H9 (cell line): ENCODE results near the gene USP6NL. TPM values are rescaled to one million over a fixed set of nuclear protein-coding genes. Genes with fewer than 3 reads are reported as not detected.
A peak's percentile ranks its signal among the peaks of the same experiment; 100 is the strongest.

Experiments used
- DNase-seq: peaks from one replicate; pipeline ENCODE4 v3.0.0-alpha.2; 2017
- H2AFZ ChIP-seq: one replicate; pipeline ENCODE4 v1.6.1; 2013; ENCODE audit warnings: mild to moderate bottlenecking, low read length, control low read depth, moderate library complexity
- H2AK5ac ChIP-seq: 2 replicates; pipeline ENCODE4 v1.6.1; 2013; ENCODE audit warnings: low read length, control low read depth, mixed read lengths; ENCODE audit not compliant: insufficient read length
- H2BK120ac ChIP-seq: one replicate; pipeline ENCODE4 v1.6.1; 2013; ENCODE audit warnings: low read depth, mild to moderate bottlenecking, low read length, control low read depth, inconsistent platforms; ENCODE audit not compliant: poor library complexity, severe bottlenecking
- H2BK12ac ChIP-seq: 2 replicates; pipeline ENCODE4 v1.6.1; 2013; ENCODE audit warnings: low read length, control low read depth, mixed read lengths, low read depth; ENCODE audit not compliant: insufficient read length
- H2BK15ac ChIP-seq: 2 replicates; pipeline ENCODE4 v1.6.1; 2013; ENCODE audit warnings: low read depth, low read length, control low read depth
- H2BK20ac ChIP-seq: one replicate; pipeline ENCODE4 v1.6.1; 2013; ENCODE audit warnings: low read depth, mild to moderate bottlenecking, low read length, control low read depth, inconsistent platforms; ENCODE audit not compliant: poor library complexity, severe bottlenecking
- H2BK5ac ChIP-seq: 2 replicates; pipeline ENCODE4 v1.6.1; 2013; ENCODE audit warnings: low read length, control low read depth, mixed read lengths; ENCODE audit not compliant: insufficient read length
- H3K14ac ChIP-seq: 2 replicates; pipeline ENCODE4 v1.6.1; 2013; ENCODE audit warnings: low read length, control low read depth; ENCODE audit not compliant: insufficient read depth
- H3K18ac ChIP-seq: 2 replicates; pipeline ENCODE4 v1.6.1; 2013; ENCODE audit warnings: low read depth, mild to moderate bottlenecking, mixed read lengths, low read length, control low read depth; ENCODE audit not compliant: insufficient read length
- H3K23ac ChIP-seq: 2 replicates; pipeline ENCODE4 v1.6.1; 2013; ENCODE audit warnings: low read length, control low read depth, mixed read lengths, low read depth; ENCODE audit not compliant: insufficient read length
- H3K23me2 ChIP-seq: 2 replicates; pipeline ENCODE4 v1.6.1; 2013; ENCODE audit warnings: low read depth, mild to moderate bottlenecking, mixed read lengths, low read length, control low read depth; ENCODE audit not compliant: insufficient read length, poor library complexity, severe bottlenecking
- H3K27ac ChIP-seq: 2 replicates; pipeline ENCODE4 v1.5.1; 2013; ENCODE audit warnings: low read length, control low read depth, mixed read lengths, low read depth; ENCODE audit not compliant: insufficient read length
- H3K27me3 ChIP-seq: 2 replicates; pipeline ENCODE4 v1.6.1; 2013; ENCODE audit warnings: low read length, control low read depth, inconsistent platforms; ENCODE audit not compliant: insufficient read depth
- H3K4ac ChIP-seq: 2 replicates; pipeline ENCODE4 v1.6.1; 2013; ENCODE audit warnings: low read depth, mild to moderate bottlenecking, control low read depth, inconsistent platforms, low read length, moderate library complexity
- H3K4me1 ChIP-seq: 2 replicates; pipeline ENCODE4 v1.6.1; 2013; ENCODE audit warnings: low read length, control low read depth, inconsistent platforms; ENCODE audit not compliant: insufficient read depth
- H3K4me2 ChIP-seq: 2 replicates; pipeline ENCODE4 v1.6.1; 2013; ENCODE audit warnings: low read length, control low read depth, mixed read lengths; ENCODE audit not compliant: insufficient read length, insufficient read depth
- H3K56ac ChIP-seq: 2 replicates; pipeline ENCODE4 v1.6.1; 2013; ENCODE audit warnings: low read depth, mild to moderate bottlenecking, mixed read lengths, low read length, control low read depth; ENCODE audit not compliant: insufficient read length
- H3K79me1 ChIP-seq: 2 replicates; pipeline ENCODE4 v1.6.1; 2013; ENCODE audit warnings: low read depth, mild to moderate bottlenecking, moderate library complexity, low read length, control low read depth, inconsistent platforms; ENCODE audit not compliant: insufficient read depth, poor library complexity, severe bottlenecking
- H3K79me2 ChIP-seq: 2 replicates; pipeline ENCODE4 v1.6.1; 2013; ENCODE audit warnings: low read length, control low read depth, inconsistent platforms; ENCODE audit not compliant: insufficient read depth
- H3K9ac ChIP-seq: 2 replicates; pipeline ENCODE4 v1.6.1; 2013; ENCODE audit warnings: low read length, control low read depth, mixed read lengths; ENCODE audit not compliant: insufficient read length; ENCODE audit errors: extremely low read depth
- H3K9me3 ChIP-seq: one replicate; pipeline ENCODE4 v1.6.1; 2013; ENCODE audit warnings: low read depth, low read length, inconsistent platforms; ENCODE audit not compliant: control insufficient read depth
- H3T11ph ChIP-seq: one replicate; pipeline ENCODE4 v1.6.1; 2013; ENCODE audit warnings: mild to moderate bottlenecking, low read length, control low read depth, inconsistent platforms
- H4K20me1 ChIP-seq: one replicate; pipeline ENCODE4 v1.6.1; 2013; ENCODE audit not compliant: control insufficient read depth, insufficient read length, insufficient read depth
- H4K5ac ChIP-seq: 2 replicates; pipeline ENCODE4 v1.6.1; 2013; ENCODE audit warnings: low read depth, mild to moderate bottlenecking, mixed read lengths, low read length, control low read depth; ENCODE audit not compliant: insufficient read length
- H4K8ac ChIP-seq: replicated peaks from 2 replicates; pipeline ENCODE4 v1.6.1; 2013; ENCODE audit warnings: low read length, control low read depth, mixed read lengths, low read depth; ENCODE audit not compliant: insufficient read length
- H4K91ac ChIP-seq: 2 replicates; pipeline ENCODE4 v1.6.1; 2013; ENCODE audit warnings: low read depth, mild to moderate bottlenecking, moderate library complexity, mixed read lengths, low read length, control low read depth; ENCODE audit not compliant: insufficient read length
- H3K27ac Mint-ChIP-seq, 3 experiments: 2 replicates in 2 of 3; 3 replicates in 1 of 3; pipeline ENCODE4 v1.8.0; 2020 to 2021; ENCODE audit warnings: mixed read lengths in 3 of 3, mild to moderate bottlenecking in 1 of 3, moderate library complexity in 1 of 3
- H3K27me3 Mint-ChIP-seq: 2 replicates; pipeline ENCODE4 v1.8.0; 2021; ENCODE audit warnings: low read depth, mild to moderate bottlenecking, moderate library complexity, mixed read lengths
- H3K36me3 Mint-ChIP-seq, 3 experiments: 2 replicates in 2 of 3; 3 replicates in 1 of 3; pipeline ENCODE4 v1.8.0; 2020 to 2021; ENCODE audit warnings: low read depth in 3 of 3, mixed read lengths in 3 of 3; ENCODE audit not compliant: insufficient read depth in 1 of 3
- H3K4me1 Mint-ChIP-seq, 2 experiments: 2 replicates each; pipeline ENCODE4 v1.8.0; 2020; ENCODE audit warnings: mixed read lengths in 2 of 2
- H3K4me3 Mint-ChIP-seq, 2 experiments: 2 replicates in 1 of 2; 3 replicates in 1 of 2; pipeline ENCODE4 v1.8.0; 2020 to 2021; ENCODE audit warnings: mild to moderate bottlenecking in 2 of 2, mixed read lengths in 2 of 2, moderate library complexity in 1 of 2
- H3K9me3 Mint-ChIP-seq, 2 experiments: 2 replicates in 1 of 2; 3 replicates in 1 of 2; pipeline ENCODE4 v1.8.0; 2020; ENCODE audit warnings: mild to moderate bottlenecking in 2 of 2, mixed read lengths in 2 of 2, moderate library complexity in 1 of 2
- WGBS: extraction: QIAGEN DNeasy Blood & Tissue Kit; methylation state at CpG from one replicate; pipeline ENCODE4 v1.1.7; 2013; ENCODE audit warnings: missing lambda C conversion rate, low lambda C conversion rate, mixed read lengths; ENCODE audit not compliant: insufficient read length; ENCODE audit errors: extremely low coverage; 5-methylcytosine and 5-hydroxymethylcytosine counted together
- total RNA-seq: library from RNA; stranded (reverse); gene quantifications from 2 replicates; pipeline ENCODE4 v1.2.1, GENCODE V29; 2021
- TF ChIP-seq, protein P1 (sequence below): fragments of 200-600 bp; sonication (generic); conservative IDR thresholded peaks from 3 replicates; pipeline ENCODE4 v1.8.0; 2021; ENCODE audit warnings: antibody characterized with exemption, mild to moderate bottlenecking

USP6NL gene
- total RNA-seq, 1 experiment from 2014 or later = 28.3 TPM

DNA sequence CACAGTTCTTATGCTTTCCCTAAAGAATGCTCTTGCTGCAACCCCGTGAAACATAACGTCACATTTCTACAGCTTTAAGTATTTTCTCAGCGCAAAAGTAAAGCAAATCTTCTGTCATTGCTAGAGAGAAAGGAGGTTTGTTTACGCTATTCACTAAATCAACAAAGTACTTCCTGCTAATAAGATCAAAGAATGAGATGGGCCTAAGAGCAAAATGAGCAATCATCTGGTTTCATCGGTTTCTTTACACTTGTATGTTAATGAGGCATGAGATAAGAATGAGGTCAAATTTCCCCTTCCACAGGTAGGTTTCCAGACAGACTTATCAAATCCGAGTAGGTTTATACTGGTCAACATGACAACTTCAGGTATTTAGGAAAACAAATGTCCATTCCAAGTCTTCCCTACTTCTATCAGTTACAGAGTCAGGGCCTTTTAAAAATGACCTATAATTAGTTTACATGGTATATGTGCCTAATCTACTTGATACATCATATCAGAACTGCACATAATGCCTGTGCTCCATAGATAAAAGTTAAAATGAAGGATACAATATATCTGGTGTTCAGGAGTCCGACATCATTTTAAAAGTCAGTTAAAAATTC is 8.4 kb downstream of the USP6NL start:
- no peak overlapping the region for H3K14ac ChIP-seq
- peaks cover 4% of the 10 kb centered on the region; the same call in 1 of the 2 replicates for H3K4me1 ChIP-seq
- H3K56ac ChIP-seq = no peak overlapping the region
- H3K9me3 Mint-ChIP-seq = no peaks in the 10 kb centered on the region
- H2BK20ac ChIP-seq = no peak overlapping the region
- TF ChIP-seq, protein P1, sequence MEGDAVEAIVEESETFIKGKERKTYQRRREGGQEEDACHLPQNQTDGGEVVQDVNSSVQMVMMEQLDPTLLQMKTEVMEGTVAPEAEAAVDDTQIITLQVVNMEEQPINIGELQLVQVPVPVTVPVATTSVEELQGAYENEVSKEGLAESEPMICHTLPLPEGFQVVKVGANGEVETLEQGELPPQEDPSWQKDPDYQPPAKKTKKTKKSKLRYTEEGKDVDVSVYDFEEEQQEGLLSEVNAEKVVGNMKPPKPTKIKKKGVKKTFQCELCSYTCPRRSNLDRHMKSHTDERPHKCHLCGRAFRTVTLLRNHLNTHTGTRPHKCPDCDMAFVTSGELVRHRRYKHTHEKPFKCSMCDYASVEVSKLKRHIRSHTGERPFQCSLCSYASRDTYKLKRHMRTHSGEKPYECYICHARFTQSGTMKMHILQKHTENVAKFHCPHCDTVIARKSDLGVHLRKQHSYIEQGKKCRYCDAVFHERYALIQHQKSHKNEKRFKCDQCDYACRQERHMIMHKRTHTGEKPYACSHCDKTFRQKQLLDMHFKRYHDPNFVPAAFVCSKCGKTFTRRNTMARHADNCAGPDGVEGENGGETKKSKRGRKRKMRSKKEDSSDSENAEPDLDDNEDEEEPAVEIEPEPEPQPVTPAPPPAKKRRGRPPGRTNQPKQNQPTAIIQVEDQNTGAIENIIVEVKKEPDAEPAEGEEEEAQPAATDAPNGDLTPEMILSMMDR = no peak
- no peak overlapping the region for H3T11ph ChIP-seq
- peaks cover 33% of the 10 kb centered on the region; the same call in 1 of the 2 replicates for H3K79me2 ChIP-seq
- no peaks in the 10 kb centered on the region for H3K27me3 ChIP-seq
- H3K9ac ChIP-seq = no peak overlapping the region
- H3K18ac ChIP-seq = no peak overlapping the region
- H3K27me3 Mint-ChIP-seq = no peaks in the 10 kb centered on the region
- no peak overlapping the region for H4K5ac ChIP-seq
- DNase-seq = no peak
- H4K91ac ChIP-seq = no peak overlapping the region
- peak overlapping the region in 1 of 2 experiments; percentile 6; a peak in 1 of 5 replicates for H3K4me3 Mint-ChIP-seq
- H2BK15ac ChIP-seq = no peak overlapping the region
- H3K79me1 ChIP-seq = peaks cover 2% of the 10 kb centered on the region
- no peak overlapping the region for H2AFZ ChIP-seq
- H3K27ac Mint-ChIP-seq = peak overlapping the region in 1 of 3 experiments; percentile 10; a peak in 2 of 7 replicates
- no peaks in the 10 kb centered on the region for H3K23me2 ChIP-seq
- no peak overlapping the region for H2BK120ac ChIP-seq
- WGBS = no CpG with 5 or more reads among the region's 7 CpGs
- no peak overlapping the region for H3K27ac ChIP-seq
- H2AK5ac ChIP-seq = no peak overlapping the region
- H3K23ac ChIP-seq = no peak overlapping the region
- H3K4me2 ChIP-seq = peak overlapping the region; percentile 14
- peaks cover 33 to 40% of the 10 kb centered on the region in 2 experiments for H3K4me1 Mint-ChIP-seq
- H4K8ac ChIP-seq = no peak overlapping the region
- no peaks in the 10 kb centered on the region for H3K9me3 ChIP-seq
- H4K20me1 ChIP-seq = no peaks in the 10 kb centered on the region
- H3K36me3 Mint-ChIP-seq = peaks cover 3 to 9% (median 4%) of the 10 kb centered on the region in 3 experiments; a peak in 3 of 7 replicates
- no peak overlapping the region for H3K4ac ChIP-seq
- no peak overlapping the region for H2BK5ac ChIP-seq
- H2BK12ac ChIP-seq = no peak overlapping the region
